GM12892 (cell line): ENCODE measurements around the gene LINGO1.

Experiments used
- DNase-seq: peaks from one replicate; pipeline ENCODE4 v3.0.0; 2011; ENCODE audit not compliant: insufficient read length
- FAIRE-seq: peaks from 2 replicates; lab custom pipeline; 2011; peaks lifted over from hg19 to GRCh38; lab: Jason Lieb, UNC
- POLR2A ChIP-seq: IDR thresholded peaks from 2 replicates; pipeline ENCODE4 v1.6.1; 2011; ENCODE audit warnings: low read depth, low read length, control low read depth
- POLR2AphosphoS5 ChIP-seq: IDR thresholded peaks from 2 replicates; pipeline ENCODE4 v1.6.1; 2011; ENCODE audit warnings: low read depth, low read length, control low read depth
- TAF1 ChIP-seq: IDR thresholded peaks from 2 replicates; pipeline ENCODE4 v1.6.1; 2011; ENCODE audit warnings: low read depth, mild to moderate bottlenecking, control low read depth, low read length, borderline replicate concordance

Gene LINGO1

DNA sequence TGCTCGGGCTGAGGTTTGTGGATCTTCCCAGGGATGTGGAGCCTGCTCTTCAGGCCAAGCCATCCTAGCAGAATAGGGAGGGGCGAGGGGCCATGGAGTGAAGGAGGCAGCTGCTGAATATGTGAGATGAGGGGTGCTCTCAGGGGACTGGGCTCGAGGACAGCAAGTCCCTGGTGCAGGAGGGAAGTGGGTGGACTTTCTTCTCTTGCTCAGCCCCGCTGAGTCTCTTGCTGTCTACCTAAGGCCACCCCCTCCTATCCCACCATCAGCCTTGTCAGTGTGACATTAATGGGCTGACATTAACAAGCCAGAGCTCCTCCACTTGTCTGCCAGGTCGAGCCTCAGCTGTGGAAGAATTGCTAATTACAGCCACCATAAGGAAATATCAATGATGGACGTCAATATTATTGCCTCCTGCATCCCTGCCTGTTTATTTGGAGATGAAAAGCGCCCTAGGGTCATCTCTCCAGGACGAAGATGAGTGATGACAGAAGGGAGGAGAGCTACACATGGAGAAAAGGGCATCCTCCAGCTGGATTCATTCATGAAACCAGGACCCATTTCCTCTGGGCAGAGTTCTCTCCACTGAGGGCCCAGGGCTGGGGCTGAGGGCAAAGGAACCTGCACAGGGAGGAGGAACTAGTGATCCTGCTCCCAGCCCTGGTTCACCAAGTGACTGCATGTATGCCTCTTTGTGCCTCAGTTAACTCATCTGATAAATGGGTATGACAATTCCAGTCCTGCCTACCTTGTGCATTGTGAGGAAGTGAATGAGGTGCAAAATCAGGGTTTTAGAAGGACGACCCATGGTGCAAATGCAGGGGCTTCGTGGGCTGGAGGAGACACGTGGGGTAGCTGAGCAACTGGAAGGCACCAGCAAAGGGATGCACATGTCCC lies 34.9 kb upstream of the LINGO1 start:
- no peak for DNase-seq
- FAIRE-seq: no peak
- no peak for TF ChIP-seq POLR2AphosphoS5
- TF ChIP-seq TAF1: no peak
- no peak for TF ChIP-seq POLR2A

DNA sequence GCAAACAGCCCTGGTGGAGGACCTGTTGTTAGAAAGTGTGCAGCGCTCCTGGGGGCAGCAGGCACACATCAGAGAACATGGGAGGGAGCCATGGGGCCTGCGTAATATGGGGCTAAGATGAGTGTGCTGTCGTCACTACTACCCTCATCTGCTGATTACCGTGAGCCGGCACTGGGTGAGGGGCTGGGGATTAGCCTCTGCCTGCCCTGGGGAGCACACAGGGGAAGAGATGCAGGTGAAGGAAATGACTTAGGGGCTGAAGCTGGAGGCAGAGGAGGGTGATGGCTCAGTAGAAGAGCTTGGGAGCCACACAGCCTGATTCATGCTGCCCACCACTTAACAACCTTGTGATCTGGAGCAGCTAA lies 33.6 kb upstream of the LINGO1 start:
- FAIRE-seq: no peak
- TF ChIP-seq TAF1: no peak
- no peak for DNase-seq

DNA sequence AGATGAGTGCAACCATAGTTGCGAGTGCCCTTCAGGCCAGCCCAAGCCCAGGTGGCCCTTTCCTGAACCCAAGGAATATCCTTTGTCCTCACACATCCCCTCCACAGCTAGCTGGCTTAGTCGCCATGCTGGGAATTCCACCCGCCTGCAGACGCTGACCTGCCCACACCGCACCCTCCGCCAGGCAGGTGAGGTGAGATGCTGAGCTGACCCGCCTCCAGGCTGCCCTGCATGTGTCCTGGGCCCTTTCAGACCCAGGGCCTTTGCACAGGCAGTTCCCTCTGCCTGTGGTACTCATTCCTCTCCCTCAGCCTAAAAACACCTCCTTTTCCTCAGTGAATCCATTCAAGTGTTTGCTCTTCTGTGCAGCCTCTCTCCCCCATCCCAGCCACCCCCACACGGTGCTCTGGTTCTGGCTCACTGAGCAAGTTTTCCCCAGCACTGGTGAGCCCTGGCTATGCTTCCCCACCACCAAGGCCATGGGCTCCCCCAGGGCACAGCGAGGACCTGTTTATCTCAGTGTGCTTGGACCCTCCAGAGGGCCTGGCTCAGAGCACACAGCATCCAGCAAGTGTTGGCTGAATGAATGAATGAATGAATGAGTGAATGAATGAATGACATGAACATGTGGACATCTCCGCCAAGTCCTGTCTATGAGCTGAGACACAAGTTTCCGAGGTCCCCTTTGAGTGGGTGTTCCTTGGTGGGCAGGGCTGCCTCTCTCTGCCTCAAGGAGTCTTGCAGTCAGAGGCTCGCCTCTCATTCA lies 33.0 kb upstream of the LINGO1 start:
- no peak for TF ChIP-seq TAF1
- no peak for TF ChIP-seq POLR2A
- no peak for TF ChIP-seq POLR2AphosphoS5
- no peak for DNase-seq
- FAIRE-seq: no peak

DNA sequence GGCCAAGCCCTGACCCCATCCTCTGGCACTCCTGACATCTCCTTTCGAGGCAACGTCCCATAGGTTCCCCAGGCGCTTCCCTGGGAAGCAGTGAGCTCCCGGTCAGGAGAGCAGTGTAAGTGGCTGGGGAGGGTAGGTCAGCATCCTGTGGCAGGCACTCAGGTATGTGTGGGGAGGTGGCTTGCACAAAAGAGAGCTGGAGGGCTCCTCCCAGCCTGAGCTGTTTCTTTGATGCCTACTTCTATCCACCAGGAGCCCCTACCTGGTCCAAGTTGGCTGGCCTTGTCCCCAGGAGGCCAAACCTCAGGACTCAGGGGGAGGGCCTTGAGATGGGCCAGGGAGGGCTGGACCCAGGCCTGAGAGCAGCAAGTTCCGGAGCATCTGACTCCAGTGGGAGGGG lies 31.7 kb upstream of the LINGO1 start:
- FAIRE-seq (no peak), DNase-seq (no peak)
- TF ChIP-seq POLR2A (no peak), TAF1 (no peak), POLR2AphosphoS5 (no peak)

DNA sequence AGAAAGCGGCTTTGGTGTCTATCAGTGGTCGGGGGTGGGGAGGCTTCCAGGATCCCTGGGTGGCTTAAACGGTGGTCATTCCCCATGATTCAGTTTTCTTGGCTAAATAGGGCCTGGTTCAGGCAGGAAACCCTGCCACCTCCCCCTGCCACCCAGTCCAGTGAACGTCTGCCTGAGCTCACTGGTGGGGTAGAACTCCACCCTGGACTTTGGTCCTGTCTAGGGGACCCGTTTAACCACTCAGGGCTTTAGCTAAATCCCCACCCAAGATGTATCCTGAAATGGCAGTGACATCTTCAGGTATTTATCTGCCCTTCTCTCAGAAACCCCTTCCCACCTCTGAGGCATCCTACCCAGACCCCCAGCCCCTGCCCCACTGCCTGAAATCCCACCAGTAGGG lies 30.5 kb upstream of the LINGO1 start:
- DNase-seq (no peak), FAIRE-seq (no peak)
- TF ChIP-seq POLR2A (no peak), POLR2AphosphoS5 (no peak), TAF1 (no peak)

DNA sequence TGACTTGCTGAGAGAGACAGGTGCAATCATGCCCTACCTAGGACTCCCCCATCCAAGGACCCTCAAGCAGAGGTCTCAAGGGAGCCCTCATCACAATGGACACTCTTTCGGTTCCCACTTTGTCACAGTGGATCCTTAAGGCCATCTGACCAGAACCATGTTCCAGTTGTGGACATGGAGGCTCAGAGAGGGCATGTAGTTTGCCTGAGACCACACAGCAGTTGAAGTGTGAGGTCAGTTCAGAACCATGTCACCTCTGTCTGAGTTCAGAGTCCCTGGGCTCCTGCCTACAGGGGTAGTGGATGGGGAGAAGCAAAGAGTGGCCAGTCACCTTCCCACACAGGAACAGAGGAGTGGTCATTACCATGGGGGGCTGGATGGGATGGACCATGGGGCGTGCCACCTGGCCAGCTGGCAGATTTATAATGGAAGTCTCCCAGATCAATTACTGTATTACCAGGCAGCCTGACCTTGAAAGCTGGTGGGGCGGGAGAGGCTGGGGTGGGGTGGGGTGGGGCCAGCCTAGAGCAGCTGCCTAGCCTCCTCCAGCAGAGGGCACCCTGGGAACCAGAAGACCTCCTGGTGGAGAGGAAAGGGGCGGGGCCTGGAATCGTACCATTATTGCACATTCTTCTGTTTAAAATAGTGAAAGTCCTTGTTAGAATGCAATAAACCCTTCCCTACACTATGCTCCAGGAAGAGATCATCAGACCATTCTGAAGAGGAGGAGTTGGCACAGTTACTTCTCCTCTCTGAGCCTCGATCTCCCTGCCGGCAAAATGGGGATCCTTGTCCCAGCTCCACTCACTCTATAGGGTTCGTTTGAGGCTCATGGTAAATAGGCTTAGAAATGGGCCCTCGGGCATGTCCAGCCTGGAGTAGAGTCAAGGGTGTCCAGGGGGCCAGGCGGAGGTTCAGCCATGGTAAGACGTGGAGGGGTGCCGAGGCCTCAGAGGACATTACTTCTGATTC lies 26.9 kb upstream of the LINGO1 start:
- DNase-seq (peak; percentile 77), FAIRE-seq (no peak)

DNA sequence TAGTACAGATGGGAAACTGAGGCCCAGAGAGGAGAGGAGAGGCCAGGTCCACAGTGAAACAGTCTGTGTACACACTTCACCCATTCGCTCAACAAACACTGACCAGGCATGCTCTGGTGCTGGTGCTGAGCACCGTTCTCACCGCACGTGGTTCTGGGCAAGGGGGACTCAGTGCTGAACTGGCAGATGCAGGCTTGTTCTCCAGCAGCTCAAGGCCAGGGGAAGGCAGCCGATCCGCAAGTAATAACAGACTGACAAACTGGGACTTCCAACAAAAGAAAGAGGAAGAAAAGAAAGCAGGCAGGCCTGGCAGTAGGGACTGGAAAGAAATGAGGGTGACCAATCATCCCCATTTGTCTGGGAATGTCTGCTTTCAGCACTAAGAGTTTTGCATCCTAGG lies 25.6 kb upstream of the LINGO1 start:
- no peak for DNase-seq
- TF ChIP-seq POLR2AphosphoS5 (no peak), TAF1 (no peak), POLR2A (no peak)

More for the DNA sequence above, 26.9 kb upstream of the LINGO1 start:
- TF ChIP-seq TAF1: no peak
- TF ChIP-seq POLR2A: no peak
- no peak for TF ChIP-seq POLR2AphosphoS5

DNA sequence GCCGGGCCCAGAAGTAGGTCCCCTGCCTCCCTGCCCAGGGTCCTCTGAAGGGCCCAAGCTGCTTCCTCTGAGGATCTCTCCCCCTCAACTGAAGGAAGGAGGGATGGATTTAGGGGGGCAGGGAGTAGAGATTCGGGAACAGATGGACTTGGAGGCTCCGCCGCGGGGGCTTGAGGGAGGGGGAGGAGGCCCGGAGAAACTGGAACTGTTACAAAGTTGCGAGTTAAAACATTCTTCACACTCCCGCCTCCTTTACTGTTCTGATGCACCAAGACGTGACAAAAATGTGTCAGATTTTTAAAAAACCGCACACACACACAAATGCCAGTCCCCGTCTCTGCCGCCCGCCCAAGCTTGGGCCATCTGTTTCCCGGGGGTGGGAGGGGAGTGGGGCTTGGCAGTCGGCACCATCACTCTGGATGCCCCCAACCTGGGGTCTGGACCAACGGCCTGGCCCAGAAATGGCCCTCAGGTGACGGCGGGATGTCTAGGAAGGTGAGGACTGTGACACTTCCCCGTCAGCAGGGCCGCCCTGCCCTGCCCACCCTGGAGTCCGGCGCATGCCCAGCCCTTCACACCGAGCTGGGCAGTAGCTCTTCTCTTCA lies 25.0 kb upstream of the LINGO1 start:
- TF ChIP-seq POLR2AphosphoS5 (no peak), POLR2A (no peak), TAF1 (no peak)
- FAIRE-seq (no peak), DNase-seq (no peak)

More for the DNA sequence above, 25.6 kb upstream of the LINGO1 start:
- FAIRE-seq: no peak

DNA sequence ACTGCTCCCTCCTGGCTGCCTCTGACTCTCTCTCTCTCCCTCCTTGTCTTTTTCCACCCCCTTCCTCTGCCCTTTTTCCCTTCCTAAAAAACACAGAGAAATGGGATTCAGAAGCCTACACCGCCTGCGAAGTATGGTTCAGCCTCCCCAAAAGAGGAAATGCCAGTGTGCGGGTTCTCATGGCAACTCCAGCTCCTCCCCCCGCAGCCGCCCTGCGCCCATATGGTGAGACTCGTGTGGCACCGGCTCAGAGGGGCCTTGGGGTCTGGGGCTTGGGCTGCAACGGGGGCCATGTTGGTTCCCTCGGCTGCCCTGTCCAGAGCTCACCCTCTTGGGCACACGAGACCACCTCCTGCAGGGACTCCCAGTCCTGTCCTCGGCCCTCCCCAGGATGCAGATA lies 23.6 kb upstream of the LINGO1 start:
- FAIRE-seq (no peak), DNase-seq (no peak)
- TF ChIP-seq POLR2A (no peak), TAF1 (no peak), POLR2AphosphoS5 (no peak)

DNA sequence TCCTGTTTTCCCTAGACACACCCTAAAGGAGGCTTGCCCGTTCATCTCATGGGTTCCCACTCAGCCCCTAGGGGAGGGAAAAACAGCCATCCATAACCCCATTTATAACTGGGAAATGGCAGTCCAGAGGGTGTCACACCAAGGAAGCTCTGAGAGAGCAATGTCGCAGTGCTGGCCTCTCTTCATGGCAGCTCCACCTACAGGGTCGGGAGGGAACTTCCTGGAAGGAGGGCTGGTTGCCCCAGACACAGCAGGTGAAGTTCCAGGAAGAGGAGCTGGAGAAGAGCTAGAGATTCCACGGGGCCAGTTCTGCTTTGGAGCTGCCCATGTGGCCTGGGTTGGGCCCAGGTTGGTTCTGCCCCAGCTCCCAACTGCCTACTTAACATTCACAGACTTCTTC lies 22.3 kb upstream of the LINGO1 start:
- DNase-seq: no peak
- no peak for FAIRE-seq

More for the DNA sequence above, 22.3 kb upstream of the LINGO1 start:
- TF ChIP-seq POLR2A (no peak), POLR2AphosphoS5 (no peak), TAF1 (no peak)
